ENCODE data around the gene GMDS.

GRCh38 chr6:1596088-1596852, 649.1 kb downstream of the GMDS start:
- TF ChIP-seq CTCF (IDR thresholded peaks at IDR 0.05) (peak; percentile 97), EZH2 (IDR thresholded peaks at IDR 0.05; ENCODE audit: borderline replicate concordance, insufficient read depth, low read depth, low read length, poor library complexity, severe bottlenecking) (no peak)
